GM21723 (cell line): Measurements from ENCODE around the gene CCNJ.
"Not testable (repeated sequence)": the region's sequence is repeated elsewhere in the genome, so short reads cannot be mapped to it uniquely, and the experiment has no call there.

Experiments
- ATAC-seq: cut with Tn5 transposase; IDR thresholded peaks from one replicate; pipeline ENCODE4 v1.9.1; 2021; ENCODE audit warnings: mild to moderate bottlenecking, moderate library complexity; ENCODE audit not compliant: unreplicated experiment

Gene CCNJ

GRCh38 chr10:96043033-96043892 is at the start of gene CCNJ:
Gene CCNJ (plus strand): TSS chr10:96043583. CDS start chr10:96044394, 811 bp downstream.
- peak; percentile 88 for ATAC-seq

DNA sequence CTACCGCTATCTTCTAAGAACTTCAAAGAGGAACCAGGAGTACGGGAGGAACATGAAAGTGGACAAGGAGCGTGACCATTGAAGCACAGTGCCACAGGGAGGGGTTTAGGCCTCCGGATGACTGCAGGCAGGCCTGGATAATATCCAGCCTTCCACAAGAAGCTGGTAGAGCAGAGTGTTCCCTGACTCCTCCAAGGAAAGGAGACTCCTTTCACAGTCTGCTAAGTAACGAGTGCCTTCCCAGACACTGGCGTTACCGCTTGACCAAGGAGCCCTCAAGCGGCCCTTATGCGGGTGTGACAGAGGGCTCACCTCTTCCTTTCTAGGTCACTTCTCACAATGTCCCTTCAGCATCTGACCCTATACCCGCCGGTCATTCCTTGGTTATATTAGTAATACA is 49.0 kb upstream of the CCNJ start:
- ATAC-seq, result not testable (repeated sequence)

DNA sequence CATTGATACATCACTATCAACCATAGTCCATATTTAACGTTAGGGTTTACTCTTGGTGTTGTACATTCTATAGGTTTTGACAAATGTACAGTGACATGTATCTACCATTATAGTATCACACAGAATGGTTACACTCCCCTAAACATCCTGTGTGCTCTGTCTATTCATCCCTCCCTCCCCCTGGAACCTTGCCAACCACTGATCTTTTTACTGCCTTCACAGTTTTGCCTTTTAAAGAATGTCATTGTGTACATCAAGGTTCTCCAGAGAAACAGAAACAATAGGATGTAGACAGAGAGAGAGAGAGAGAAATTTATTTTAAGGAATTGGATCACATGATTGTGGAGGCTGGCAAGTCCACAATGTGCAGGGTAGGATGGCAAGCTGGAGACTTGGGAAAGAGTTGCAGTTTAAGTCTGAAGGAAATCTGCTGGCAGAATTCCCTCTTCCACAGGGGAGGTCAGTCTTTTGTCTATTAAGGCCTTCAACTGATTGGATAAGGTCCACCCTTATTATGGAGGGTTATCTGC is 45.1 kb upstream of the CCNJ start:
- ATAC-seq, result no peak

- no peak for ATAC-seq
These were observed 29.4 kb upstream of the CCNJ start for GRCh38 chr10:96013956-96014355.

GRCh38 chr10:96014473-96015102 is 28.8 kb upstream of the CCNJ start:
- no peak for ATAC-seq

DNA sequence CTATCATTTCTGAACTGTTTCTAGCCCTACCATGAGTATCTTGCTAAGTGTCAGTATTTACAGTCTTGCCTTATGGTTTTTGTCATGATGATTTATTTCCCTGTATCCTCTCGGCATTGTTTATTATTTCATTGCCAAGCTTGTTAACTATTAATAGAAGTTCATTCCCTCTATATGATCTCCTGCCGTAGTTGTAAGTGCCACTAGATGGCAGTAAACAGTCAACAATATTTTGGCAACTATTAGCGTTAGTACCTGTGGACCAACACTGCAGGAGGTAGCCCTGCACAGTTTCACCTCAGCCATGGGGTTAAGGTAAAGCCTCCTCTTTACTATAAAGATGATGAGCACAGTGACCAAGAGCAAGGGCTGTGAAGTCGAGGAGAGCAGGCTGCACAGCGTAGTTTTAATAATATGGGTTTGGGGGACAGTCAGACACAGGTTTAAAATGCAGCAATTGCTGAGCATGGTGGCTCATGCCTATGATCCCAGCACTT is 26.1 kb upstream of the CCNJ start:
- ATAC-seq, result peak; percentile 82

DNA sequence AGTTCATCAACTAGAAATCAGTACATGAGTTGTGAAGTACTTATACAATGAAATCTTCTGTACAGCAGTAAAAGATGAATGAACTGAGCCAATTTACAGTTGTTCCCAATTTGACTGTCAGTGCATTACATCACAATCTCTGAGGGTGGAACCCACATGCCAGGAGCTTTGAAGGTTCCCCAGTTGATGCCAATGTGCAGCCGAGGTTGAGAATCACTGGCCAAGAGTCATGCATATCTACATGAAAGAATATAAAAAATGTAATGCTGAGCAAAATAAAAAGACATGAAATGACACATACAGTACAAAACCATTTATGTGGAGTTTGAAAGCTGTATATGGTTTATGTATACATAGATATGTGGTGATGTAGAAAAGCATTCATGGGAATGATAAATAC is 22.1 kb upstream of the CCNJ start:
- ATAC-seq, result no peak

DNA sequence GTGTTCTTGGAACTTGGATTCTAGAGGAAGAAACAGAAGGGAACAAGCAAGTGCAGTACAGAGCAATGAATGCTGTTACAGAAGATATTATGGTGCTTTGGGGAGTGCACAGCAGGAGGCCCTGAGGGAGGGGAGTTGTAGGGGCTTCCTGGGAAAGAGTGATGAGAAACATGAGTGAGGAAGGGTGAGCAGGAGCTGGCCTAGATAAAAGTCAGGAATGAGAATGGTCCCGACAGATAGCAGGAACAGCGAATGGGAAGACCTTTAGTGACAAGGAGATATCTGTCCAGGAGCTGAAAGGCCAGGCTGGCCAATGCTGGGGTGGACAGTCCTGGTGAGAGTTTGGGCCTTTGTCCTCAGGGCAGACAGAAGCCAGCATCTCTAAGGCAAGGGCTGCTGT is 20.6 kb upstream of the CCNJ start:
- ATAC-seq, result no peak

DNA sequence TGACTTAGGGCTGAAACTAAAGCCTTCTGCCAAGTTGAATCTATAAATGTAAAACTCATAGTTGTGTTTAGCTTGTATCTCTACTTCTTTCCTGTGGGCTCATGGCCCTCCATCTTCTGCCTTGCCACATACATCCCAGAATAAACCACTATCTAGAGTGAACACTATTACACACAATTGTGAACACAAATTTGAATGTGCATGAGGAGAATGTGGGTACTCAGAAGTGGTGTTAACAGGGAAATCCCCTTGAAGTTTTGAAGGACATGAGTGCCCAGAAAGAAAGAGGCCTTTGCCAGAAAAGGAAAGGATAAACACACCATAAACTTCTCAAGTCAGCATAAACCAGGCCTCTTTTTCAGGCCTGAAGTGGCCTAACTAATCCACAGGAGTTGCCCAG is 20.2 kb upstream of the CCNJ start:
- ATAC-seq, result no peak

GRCh38 chr10:96025566-96025965 is 17.8 kb upstream of the CCNJ start:
- no peak for ATAC-seq

DNA sequence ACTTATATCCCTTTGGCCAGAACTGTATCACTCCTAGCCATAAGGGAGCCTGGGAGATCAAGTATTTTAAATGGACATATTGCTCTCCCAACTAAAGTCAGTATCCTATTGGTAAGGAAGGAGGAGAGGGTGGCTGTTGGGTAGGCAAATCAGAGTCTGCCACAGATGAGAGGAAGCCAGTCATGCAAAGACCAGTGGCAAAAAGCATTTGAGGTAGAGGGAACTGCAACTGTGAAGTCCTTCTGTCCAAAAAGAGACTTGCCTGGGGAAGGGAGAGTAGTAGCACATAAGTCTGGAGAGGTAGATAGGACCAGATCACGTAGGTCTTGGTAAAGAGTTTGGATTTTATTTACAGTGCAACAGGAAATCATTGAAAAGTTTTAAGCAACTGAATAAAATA is 8.8 kb upstream of the CCNJ start:
- ATAC-seq, result no peak

- ATAC-seq, result no peak
These were observed 4.7 kb upstream of the CCNJ start for GRCh38 chr10:96038476-96039387.

GRCh38 chr10:96041146-96041545 is 2.2 kb upstream of the CCNJ start:
- no peak for ATAC-seq

DNA sequence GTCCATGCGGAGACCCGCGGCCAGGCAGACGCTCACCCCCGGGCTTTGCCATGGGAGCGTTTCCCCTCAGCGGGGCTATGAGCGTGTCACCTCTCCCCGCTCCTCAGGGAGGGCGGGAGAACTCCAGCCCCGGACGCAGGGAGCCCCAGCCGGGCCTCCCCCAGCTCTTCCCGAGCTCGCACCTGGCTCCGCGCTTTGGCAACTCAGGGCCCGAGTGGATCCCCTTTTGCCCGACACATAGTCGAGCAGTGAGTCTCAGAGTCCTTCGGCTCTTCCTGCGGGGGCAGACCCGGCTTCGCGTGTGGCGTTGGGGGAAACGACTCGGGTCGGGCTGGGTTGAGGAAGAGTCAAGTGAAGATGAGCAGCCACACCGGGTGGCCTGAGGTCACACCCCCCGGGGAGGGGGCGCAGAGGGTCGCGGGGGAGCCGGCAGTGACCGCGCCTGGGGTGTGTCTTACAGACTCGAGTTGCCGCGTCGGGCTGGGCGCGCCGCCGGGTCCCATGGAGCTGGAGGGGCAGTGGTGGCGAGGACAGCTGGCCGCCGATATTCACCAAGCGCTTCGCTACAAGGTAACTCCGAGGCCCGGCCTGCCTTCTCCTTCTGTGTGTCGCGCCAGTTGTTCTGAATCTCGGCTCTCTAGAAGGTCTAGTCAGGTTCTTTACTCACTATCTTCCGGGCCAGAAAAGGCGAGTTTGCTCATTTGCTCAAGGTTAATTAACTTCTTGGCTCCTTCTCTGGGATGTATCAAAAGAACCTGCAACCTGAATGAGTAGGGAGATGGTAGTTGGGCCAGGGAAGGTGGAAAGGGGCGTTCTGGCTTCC is 721 bp downstream of the CCNJ start:
- peak; percentile 48 for ATAC-seq

- ATAC-seq, result no peak
These were observed 1.4 kb downstream of the CCNJ start for GRCh38 chr10:96044736-96045135.

DNA sequence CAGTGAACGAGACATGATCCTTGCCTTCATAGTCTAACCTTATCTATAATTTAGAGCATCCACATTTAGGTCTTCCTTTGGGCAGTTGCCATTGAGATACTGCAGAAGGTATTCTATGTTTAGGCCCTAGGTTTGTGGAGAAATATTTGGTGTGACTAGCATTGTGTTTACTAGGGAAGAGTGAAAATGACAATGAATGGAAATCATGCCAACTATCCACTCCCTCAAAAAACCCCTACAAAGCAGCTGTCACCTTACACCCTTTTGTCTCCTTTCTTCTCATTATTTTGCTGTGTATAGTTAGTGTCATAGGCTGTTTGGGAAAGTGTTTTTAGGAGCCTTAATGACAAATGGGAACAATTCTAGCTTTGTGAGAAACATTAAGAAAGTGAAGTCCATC is 3.2 kb downstream of the CCNJ start:
- no peak for ATAC-seq

- no peak for ATAC-seq
These were observed 3.7 kb downstream of the CCNJ start for GRCh38 chr10:96047004-96047649.

DNA sequence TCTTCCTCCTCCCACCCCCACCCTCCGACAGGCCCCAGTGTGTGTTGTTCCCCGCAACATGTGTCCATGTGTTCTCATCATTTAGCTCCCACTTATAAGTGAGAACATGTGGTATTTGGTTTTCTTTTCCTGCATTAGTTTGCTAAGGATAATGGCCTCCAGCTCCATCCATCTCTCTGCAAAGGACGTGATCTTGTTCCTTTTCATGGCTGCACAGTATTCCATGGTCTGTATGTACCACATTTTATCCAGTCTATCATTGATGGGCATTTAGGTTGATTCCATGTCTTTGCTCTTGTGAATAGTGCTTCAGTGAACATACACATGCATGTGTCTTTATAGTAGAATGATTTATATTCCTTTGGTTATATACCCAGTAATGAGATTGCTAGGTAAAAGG is 4.5 kb downstream of the CCNJ start:
- ATAC-seq, result not testable (repeated sequence)

- no peak for ATAC-seq
These were observed 6.0 kb downstream of the CCNJ start for GRCh38 chr10:96049340-96049739.

- no peak for ATAC-seq
These were observed 10.6 kb downstream of the CCNJ start for GRCh38 chr10:96053985-96054384.
